Suprapubic skin (tissue), 4 donors: ENCODE measurements around the gene GSTT2B. TPM values are rescaled to one million over a fixed set of nuclear protein-coding genes. Genes with fewer than 3 reads are reported as not detected.
"Not testable (repeated sequence)": the region's sequence is repeated elsewhere in the genome, so short reads cannot be mapped to it uniquely, and the experiment has no call there.

Experiments used
- DNase-seq, 2 donors: peaks; one replicate each; pipeline ENCODE4 v3.0.0-alpha.2; 2019; ENCODE audit warnings: low spot score in 2 of 2
- H3K27ac ChIP-seq: fragments of 200-600 bp; sonication (generic); one replicate; pipeline ENCODE4 v1.5.1; 2019
- H3K27me3 ChIP-seq: fragments of 200-600 bp; sonication (generic); one replicate; pipeline ENCODE4 v1.5.1; 2019
- H3K36me3 ChIP-seq: fragments of 200-600 bp; sonication (generic); one replicate; pipeline ENCODE4 v1.5.1; 2019
- H3K4me1 ChIP-seq: fragments of 200-600 bp; sonication (generic); one replicate; pipeline ENCODE4 v1.5.1; 2019
- H3K4me3 ChIP-seq: fragments of 200-600 bp; sonication (generic); one replicate; pipeline ENCODE4 v1.5.1; 2019; ENCODE audit warnings: mild to moderate bottlenecking
- H3K9me3 ChIP-seq: fragments of 200-600 bp; sonication (generic); one replicate; pipeline ENCODE4 v1.5.1; 2019
- CTCF ChIP-seq, 2 donors: fragments of 200-600 bp in 1 of 2; fragments of 450-650 bp in 1 of 2; sonication (generic) in 1 of 2; IDR thresholded peaks; one replicate each; pipeline ENCODE4 v1.5.1; 2016 to 2019; ENCODE audit warnings: antibody characterized with exemption in 2 of 2, mild to moderate bottlenecking in 1 of 2, moderate library complexity in 1 of 2
- EP300 ChIP-seq: sonication (generic); formaldehyde crosslinking; IDR thresholded peaks from one replicate; pipeline ENCODE4 v1.6.1; 2017; ENCODE audit warnings: antibody characterized with exemption
- POLR2A ChIP-seq, 2 donors: fragments of 450-650 bp; IDR thresholded peaks; one replicate each; pipeline ENCODE4 v1.6.1; 2017; ENCODE audit warnings: antibody characterized with exemption in 2 of 2, mild to moderate bottlenecking in 2 of 2, moderate library complexity in 2 of 2
- POLR2AphosphoS5 ChIP-seq, 3 donors: sonication (generic); formaldehyde crosslinking; IDR thresholded peaks; one replicate each; pipeline ENCODE4 v1.6.1; 2017; ENCODE audit warnings: antibody characterized with exemption in 3 of 3
- WGBS: methylation state at CpG from one replicate; pipeline ENCODE4 v1.1.5; 2018; 5-methylcytosine and 5-hydroxymethylcytosine counted together
- total RNA-seq, 4 donors: library from RNA; depleted of rRNA; stranded (reverse); fragments of >200 nt; gene quantifications; one replicate each; pipeline ENCODE4 v1.1.0, GENCODE V29; 2016

Gene GSTT2B
- total RNA-seq, 4 donors from 2014 or later: 3.2 to 13.5 (median 6.7) TPM

GRCh38 chr22:23951383-23951782 lies 9.6 kb downstream of the GSTT2B start:
- WGBS: 100% methylated on average over 1 of the region's 2 CpGs
- not testable (repeated sequence) for H3K9me3 ChIP-seq, H3K4me1 ChIP-seq, H3K4me3 ChIP-seq, H3K27ac ChIP-seq, DNase-seq, H3K27me3 ChIP-seq, H3K36me3 ChIP-seq

- H3K27me3 ChIP-seq, DNase-seq, H3K9me3 ChIP-seq, H3K4me3 ChIP-seq, H3K27ac ChIP-seq, H3K4me1 ChIP-seq, H3K36me3 ChIP-seq: not testable (repeated sequence)
- 74% methylated on average over 15 of the region's 18 CpGs for WGBS
Observed at GRCh38 chr22:23949764-23950163, 11.2 kb downstream of the GSTT2B start.

- 77% methylated on average over 3 of the region's 3 CpGs for WGBS
- not testable (repeated sequence) for H3K27me3 ChIP-seq, H3K27ac ChIP-seq, H3K4me1 ChIP-seq, H3K9me3 ChIP-seq, H3K36me3 ChIP-seq, DNase-seq, H3K4me3 ChIP-seq
Observed at GRCh38 chr22:23947391-23947790, 13.6 kb downstream of the GSTT2B start.

GRCh38 chr22:23940166-23940565 lies 20.8 kb downstream of the GSTT2B start:
- H3K36me3 ChIP-seq, H3K27ac ChIP-seq, H3K9me3 ChIP-seq, H3K4me1 ChIP-seq, H3K4me3 ChIP-seq, DNase-seq, H3K27me3 ChIP-seq: not testable (repeated sequence)
- no CpG with 5 or more reads among the region's 14 CpGs for WGBS

GRCh38 chr22:23939017-23939357 lies 22.0 kb downstream of the GSTT2B start:
- TF ChIP-seq EP300 (no peak), POLR2AphosphoS5 (IDR thresholded peaks at IDR 0.05) (no peak), CTCF (IDR thresholded peaks at IDR 0.05) (no peak), POLR2A (IDR thresholded peaks at IDR 0.05) (no peak)
- WGBS: 73% methylated on average over 3 of the region's 3 CpGs
- no peak overlapping the region for H3K27ac ChIP-seq

GRCh38 chr22:23938328-23939016 lies 22.5 kb downstream of the GSTT2B start:
- Histone ChIP-seq H3K4me3 (no peak overlapping the region), H3K27me3 (no peaks in the 10 kb centered on the region), H3K27ac (no peak overlapping the region), H3K9me3 (no peaks in the 10 kb centered on the region), H3K4me1 (no peaks in the 10 kb centered on the region), H3K36me3 (no peaks in the 10 kb centered on the region)
- WGBS: 73% methylated on average over 5 of the region's 5 CpGs
- DNase-seq: no peak
- TF ChIP-seq CTCF (IDR thresholded peaks at IDR 0.05) (no peak), POLR2AphosphoS5 (IDR thresholded peaks at IDR 0.05) (no peak), EP300 (no peak), POLR2A (IDR thresholded peaks at IDR 0.05) (no peak)

More at GRCh38 chr22:23939017-23939357, 22.0 kb downstream of the GSTT2B start:
- H3K36me3 ChIP-seq: no peaks in the 10 kb centered on the region
- no peaks in the 10 kb centered on the region for H3K9me3 ChIP-seq
- H3K4me3 ChIP-seq: no peak overlapping the region
- DNase-seq: no peak
- H3K4me1 ChIP-seq: no peaks in the 10 kb centered on the region
- H3K27me3 ChIP-seq: no peaks in the 10 kb centered on the region

GRCh38 chr22:23926561-23926960 lies 34.4 kb downstream of the GSTT2B start:
- Histone ChIP-seq H3K4me1 (peaks cover 18% of the 10 kb centered on the region), H3K36me3 (peaks cover 18% of the 10 kb centered on the region), H3K27me3 (no peaks in the 10 kb centered on the region), H3K27ac (no peak overlapping the region), H3K4me3 (no peak overlapping the region), H3K9me3 (no peaks in the 10 kb centered on the region)
- DNase-seq: no peak
- 86% methylated on average over 13 of the region's 14 CpGs for WGBS
- TF ChIP-seq POLR2A (IDR thresholded peaks at IDR 0.05): no peak
- no peak for TF ChIP-seq CTCF (IDR thresholded peaks at IDR 0.05)
- TF ChIP-seq POLR2AphosphoS5 (IDR thresholded peaks at IDR 0.05): no peak
- TF ChIP-seq EP300: no peak
